LHCN-M2 (cell line): ENCODE data around the gene TMEM253. TPM values are rescaled to one million over a fixed set of nuclear protein-coding genes. Genes with fewer than 3 reads are reported as not detected.

Experiments used
- DNase-seq: peaks from one replicate; pipeline ENCODE4 v3.0.0-alpha.2; 2012; ENCODE audit warnings: low read depth
- total RNA-seq: library from RNA; depleted of rRNA; stranded (reverse); fragments of >200 nt; gene quantifications from 2 replicates; pipeline ENCODE4 v1.2.3, GENCODE V29; 2014

Gene TMEM253
- total RNA-seq, 1 experiment from 2014 or later = not detected

DNA sequence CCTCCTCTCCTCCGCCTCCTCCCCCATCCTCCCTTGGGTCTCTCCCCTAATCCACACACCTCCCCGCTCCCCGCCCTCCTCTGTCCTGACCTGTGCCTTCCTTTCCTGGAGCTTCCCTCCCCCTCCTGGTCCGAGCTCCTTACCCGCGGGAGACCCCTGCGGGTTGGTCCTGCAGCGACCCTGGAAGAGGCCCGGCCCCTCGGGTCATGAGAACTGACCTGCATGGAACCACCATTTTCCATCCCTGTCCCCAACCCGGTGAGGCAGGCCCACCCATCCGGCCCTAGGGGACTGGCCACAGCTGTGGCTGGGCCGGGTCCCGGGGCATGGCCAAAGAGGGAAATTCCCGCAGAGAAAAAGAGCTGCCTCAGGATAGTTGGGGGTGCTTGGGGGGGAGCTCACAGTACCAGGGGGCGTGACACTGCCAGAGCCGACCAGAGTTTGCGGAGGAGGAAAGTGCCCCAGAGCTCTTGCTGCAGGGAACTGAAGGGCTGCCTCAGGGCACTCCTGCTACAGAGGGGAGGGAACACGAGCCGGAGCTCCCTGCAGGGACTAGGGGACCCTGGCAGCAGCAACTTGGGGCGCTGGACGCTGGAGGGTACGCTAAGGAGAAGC lies 30.1 kb upstream of the TMEM253 start:
- peak; percentile 45 for DNase-seq

DNA sequence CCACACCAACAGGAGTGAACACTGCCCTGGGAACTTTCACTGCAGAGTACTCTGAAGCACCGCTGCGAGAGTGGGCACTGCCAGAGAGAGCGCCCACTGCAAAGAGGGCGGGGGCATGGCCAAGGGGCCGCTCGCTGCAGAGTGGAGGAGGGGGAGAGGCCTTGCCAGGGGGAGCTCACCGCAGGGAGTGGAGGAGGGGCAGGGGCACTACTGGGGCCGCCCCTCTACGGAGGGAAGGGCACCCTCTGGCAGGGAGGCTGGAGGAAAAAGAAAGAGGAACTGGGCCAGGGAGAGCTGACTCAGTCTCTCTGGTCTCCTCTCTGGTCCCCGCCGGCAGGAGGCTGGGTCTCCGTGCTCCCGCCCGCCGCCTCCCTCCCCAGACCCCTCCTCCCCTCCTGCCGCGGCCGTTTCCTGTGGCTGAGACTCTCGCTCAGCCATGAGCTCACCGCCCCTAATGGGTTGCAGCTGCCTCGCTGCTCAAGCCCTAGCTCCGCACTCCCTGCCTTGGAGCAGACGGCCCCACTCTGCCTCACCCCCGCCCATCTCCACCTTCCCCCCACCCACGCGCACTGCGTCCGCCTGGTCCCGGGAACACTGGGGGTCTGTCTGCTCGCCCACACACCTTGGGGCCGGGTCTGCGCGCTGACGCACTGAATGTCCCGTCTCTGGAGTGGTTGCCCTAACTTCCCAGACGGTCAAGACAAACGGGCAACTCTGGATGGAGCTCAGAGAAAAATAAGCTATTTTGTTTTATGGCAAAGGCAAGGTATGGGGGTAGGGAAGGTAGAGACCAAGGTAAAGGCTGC lies 29.4 kb upstream of the TMEM253 start:
- DNase-seq = peak; percentile 90

DNA sequence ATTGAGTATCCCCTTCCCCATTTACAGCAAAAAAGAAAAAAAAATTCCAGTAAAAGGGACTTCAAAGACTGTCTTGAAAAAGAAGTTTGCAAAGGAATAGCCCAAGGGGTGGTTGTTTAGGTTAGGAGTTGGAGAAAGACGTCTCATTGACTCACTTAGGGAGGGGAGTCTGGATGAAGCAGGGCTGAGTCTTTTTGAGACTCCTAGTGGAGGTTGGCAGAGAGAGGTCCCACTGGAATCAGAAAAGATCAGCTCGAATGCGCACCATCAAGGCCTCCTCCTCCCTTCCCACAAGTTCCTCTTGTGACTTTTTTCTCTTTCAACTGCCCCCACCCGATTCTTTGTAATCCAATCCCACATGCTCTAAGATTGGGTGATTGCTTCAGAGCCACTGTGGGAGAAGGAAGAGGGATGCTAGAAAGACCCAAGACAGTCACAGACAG lies 28.8 kb upstream of the TMEM253 start:
- peak; percentile 60 for DNase-seq

DNA sequence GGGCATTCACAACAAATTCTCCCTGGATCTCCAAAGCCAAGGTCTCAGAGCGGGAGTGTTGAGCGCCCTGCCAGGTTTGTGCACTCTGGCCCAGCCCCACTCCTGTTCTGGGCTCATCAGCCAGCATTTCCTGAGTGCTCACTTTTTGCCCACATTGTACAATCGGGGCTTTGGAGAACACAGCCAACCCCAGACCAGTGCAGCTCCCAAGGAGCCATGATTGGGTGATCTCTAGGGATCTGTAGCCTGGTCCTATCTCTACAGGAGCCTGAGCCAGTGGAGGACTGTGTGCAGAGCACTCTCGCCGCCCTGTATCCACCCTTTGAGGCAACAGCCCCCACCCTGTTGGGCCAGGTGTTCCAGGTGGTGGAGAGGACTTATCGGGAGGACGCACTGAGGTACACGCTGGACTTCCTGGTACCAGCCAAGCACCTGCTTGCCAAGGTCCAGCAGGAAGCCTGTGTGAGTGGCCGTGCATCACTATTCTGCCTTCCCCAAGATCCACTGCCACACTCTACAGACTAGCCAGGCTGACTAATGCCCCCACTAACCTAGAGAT lies 28.0 kb upstream of the TMEM253 start:
- DNase-seq = no peak

DNA sequence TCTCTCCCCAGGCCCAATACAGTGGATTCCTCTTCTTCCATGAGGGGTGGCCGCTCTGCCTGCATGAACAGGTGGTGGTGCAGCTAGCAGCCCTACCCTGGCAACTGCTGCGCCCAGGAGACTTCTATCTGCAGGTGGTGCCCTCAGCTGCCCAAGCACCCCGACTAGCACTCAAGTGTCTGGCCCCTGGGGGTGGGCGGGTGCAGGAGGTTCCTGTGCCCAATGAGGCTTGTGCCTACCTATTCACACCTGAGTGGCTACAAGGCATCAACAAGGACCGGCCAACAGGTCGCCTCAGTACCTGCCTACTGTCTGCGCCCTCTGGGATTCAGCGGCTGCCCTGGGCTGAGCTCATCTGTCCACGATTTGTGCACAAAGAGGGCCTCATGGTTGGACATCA lies 26.9 kb upstream of the TMEM253 start:
- DNase-seq = no peak

DNA sequence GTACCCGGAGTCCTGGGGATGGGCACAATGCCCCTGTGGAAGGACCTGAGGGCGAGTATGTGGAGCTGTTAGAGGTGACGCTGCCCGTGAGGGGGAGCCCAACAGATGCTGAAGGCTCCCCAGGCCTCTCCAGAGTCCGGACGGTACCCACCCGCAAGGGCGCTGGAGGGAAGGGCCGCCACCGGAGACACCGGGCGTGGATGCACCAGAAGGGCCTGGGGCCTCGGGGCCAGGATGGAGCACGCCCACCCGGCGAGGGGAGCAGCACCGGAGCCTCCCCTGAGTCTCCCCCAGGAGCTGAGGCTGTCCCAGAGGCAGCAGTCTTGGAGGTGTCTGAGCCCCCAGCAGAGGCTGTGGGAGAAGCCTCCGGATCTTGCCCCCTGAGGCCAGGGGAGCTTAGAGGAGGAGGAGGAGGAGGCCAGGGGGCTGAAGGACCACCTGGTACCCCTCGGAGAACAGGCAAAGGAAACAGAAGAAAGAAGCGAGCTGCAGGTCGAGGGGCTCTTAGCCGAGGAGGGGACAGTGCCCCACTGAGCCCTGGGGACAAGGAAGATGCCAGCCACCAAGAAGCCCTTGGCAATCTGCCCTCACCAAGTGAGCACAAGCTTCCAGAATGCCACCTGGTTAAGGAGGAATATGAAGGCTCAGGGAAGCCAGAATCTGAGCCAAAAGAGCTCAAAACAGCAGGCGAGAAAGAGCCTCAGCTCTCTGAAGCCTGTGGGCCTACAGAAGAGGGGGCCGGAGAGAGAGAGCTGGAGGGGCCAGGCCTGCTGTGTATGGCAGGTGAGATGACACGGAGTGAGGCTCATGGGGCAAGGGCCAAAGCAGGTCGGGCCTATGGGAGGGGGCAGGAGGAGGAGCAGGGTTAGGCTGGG lies 26.2 kb upstream of the TMEM253 start:
- DNase-seq = no peak

DNA sequence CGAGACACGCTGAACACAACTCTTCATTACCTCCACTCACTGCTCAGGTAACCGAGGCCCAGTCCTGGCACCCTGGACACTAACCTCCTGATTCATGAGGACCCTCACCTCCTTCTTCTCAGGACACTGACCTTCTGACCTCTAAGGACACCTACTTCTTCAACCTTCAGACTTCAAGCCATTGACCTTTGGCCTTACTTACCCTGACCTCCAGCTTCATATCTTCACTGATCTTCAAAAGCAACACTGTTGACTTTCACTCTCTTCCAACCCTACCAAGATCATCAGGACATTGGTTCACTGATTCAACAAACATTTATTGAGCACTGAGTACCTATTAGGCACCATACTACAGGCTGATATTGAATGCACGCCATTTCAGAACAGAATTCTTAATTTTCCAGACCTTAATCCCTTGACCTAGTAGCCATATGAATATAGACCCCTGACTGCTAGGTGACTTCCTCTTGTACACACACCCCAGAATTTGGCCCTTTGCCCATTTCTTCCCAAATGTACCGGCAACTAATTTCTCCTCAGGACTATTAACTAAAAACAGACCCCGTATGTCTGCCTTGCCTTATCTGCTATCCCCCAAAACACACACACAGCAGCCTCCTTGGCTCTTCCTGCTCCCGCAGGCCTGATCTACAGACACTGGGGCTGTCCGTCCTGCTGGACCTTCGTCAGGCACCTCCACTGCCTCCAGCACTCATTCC lies 25.0 kb upstream of the TMEM253 start:
- no peak for DNase-seq

DNA sequence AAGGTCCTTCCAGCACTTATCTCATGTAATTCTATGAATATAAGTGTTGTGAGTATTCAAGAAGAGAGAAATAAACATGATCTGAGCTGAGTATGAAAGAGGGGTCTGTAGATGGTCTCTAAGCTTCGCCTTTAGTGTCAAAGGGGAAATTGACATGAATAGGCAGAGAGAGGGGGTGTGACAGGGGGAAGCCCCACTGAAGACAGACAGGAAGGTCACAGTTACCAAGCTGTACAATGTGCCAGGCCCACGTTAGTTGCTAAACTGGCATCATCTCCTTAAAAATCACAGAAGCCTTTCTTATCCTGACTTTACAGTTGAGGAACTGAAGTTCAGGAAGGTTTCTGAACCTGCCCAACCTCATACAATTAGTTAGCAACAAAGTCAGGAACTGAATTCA lies 23.2 kb upstream of the TMEM253 start:
- no peak for DNase-seq

DNA sequence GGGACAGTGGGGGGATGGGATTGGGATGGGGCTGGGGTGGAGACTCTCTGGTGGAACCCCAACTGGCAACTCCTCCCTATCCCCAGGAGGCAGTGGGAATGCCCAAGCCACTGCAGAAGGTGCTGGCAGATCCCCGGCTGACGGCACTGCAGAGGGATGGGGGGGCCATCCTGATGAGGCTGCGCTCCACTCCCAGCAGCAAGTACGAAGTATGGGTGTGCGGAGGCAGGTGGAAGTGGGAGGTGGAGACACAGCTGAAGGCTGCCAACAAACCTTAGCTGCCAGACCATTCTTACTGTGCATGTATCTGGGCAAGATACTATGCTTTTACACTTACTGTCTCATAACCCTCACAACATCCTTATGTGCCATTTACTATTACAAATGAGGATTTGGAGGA lies 22.6 kb upstream of the TMEM253 start:
- DNase-seq = no peak

DNA sequence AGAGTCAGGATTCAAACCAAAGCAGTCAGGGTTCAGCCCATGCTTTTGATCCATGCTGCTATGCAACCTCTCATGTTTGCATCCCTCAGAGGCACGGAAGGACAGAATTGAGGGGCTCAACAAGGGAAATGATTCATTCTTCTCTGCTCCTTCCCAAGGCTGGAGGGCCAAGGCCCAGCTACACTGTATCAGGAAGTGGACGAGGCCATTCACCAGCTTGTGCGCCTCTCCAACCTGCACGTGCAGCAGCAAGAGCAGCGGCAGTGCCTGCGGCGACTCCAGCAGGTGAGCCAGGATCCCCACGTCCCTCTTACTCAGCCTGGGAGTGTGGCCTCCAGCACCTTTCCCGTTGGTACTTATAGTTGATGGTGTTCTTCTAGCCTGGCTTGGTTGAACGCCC lies 22.1 kb upstream of the TMEM253 start:
- no peak for DNase-seq

DNA sequence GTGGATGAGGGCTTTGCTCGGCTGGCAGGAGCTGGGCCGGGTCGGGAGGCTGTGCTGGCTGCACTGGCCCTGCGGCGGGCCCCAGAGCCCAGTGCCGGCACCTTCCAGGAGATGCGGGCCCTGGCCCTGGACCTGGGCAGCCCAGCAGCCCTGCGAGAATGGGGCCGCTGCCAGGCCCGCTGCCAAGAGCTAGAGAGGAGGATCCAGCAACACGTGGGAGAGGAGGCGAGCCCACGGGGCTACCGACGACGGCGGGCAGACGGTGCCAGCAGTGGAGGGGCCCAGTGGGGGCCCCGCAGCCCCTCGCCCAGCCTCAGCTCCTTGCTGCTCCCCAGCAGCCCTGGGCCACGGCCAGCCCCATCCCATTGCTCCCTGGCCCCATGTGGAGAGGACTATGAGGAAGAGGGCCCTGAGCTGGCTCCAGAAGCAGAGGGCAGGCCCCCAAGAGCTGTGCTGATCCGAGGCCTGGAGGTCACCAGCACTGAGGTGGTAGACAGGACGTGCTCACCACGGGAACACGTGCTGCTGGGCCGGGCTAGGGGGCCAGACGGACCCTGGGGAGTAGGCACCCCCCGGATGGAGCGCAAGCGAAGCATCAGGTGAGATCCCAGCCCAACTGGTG lies 19.2 kb upstream of the TMEM253 start:
- DNase-seq = no peak

DNA sequence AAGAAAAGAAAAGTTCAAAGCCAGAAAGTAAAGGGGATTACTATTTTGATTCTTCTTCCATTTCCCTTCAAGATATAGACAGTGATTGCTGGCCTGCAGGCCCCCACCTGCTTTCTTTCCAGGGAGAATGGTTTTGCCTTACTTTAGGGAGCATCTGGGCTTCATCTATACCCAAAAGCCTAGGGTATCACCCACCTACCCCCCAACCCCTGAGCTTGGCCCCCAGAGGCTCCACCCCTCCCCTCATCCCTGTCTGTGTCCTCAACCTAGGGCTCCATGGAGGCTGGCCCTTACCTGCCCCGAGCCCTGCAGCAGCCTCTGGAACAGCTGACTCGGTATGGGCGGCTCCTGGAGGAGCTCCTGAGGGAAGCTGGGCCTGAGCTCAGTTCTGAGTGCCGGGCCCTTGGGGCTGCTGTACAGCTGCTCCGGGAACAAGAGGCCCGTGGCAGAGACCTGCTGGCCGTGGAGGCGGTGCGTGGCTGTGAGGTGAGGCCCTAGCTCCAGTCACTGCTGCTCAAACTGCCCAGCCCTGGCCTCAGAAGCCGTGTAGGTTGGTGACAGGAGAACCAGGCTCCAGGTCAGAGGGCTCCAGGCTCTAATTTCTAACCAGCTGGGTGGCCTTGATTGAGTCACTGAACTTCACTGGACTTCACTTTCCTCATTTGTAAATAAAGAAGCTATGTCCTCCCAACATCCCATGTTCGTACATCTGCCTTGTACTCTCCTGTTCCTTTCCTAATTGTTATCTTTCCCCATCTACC lies 17.1 kb upstream of the TMEM253 start:
- DNase-seq = no peak

DNA sequence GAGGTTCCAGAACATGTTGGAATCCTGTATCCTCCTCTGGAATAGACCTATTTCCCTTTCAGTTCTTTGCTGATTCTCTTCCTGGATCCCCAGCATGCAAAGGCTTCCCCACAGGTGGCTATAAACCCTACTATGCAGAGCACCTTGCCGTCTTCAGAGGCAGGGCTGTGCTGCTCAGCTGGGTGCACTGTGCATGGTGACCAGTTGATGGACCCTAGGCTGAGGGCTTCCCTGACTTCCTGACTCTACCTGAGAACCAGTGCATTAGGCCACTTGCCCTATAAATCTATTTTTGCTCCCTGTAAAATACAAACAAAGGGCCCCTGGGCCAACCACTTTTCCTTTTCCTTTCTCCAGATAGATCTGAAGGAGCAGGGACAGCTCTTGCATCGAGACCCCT lies 16.5 kb upstream of the TMEM253 start:
- DNase-seq = no peak

DNA sequence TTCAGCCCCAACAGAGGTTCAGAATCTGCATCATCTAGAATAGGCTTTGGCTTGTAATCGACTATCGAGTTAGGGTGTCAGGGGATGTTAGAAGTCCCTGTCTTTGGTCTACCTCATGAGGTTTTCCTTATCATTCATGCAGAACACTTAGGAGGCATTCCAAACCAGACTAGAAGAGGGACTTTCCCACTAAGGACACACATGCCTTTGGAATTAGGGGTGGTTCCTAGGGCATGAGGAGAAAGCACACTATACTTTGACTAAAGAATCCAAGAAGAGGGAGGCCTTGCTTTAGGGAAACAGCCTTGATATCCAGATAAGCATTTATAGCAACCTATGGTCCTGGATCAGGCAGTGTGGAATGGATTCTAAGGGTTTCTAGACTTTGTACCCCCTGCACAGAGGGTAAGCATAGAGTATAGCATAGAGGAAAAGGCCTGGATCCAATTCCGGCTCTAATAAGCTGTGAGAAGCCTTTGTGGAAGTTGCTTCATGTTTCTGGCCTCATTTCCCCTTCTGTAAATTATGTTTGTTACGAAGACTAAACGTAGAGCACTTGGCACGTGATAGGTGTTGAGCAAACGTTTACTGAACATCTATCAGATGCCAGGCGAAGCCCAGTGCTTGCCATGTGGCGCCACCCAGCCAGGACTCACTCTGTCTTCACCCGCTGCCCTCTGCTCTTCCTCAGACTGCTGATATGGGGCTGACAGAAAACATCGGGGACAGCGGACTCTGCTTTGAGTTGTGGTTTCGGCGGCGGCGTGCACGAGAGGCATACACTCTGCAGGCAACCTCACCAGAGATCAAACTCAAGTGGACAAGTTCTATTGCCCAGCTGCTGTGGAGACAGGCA lies 15.6 kb upstream of the TMEM253 start:
- no peak for DNase-seq

DNA sequence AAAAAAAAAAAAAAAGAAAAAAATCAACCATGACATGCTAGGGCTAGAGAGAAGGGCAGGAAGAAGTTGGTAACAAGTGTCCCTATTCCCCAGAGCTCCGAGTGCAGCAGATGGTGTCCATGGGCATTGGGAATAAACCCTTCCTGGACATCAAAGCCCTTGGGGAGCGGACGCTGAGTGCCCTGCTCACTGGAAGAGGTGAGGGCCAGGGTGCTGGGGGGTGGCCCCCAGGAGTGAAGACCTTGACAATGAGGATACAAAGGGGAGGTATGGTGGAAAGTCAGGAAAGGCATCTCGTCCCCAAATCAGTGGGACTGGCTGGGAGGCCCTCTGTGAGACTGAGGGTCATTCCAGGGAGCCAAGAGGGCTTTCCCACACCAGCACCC lies 14.0 kb upstream of the TMEM253 start:
- DNase-seq = no peak

DNA sequence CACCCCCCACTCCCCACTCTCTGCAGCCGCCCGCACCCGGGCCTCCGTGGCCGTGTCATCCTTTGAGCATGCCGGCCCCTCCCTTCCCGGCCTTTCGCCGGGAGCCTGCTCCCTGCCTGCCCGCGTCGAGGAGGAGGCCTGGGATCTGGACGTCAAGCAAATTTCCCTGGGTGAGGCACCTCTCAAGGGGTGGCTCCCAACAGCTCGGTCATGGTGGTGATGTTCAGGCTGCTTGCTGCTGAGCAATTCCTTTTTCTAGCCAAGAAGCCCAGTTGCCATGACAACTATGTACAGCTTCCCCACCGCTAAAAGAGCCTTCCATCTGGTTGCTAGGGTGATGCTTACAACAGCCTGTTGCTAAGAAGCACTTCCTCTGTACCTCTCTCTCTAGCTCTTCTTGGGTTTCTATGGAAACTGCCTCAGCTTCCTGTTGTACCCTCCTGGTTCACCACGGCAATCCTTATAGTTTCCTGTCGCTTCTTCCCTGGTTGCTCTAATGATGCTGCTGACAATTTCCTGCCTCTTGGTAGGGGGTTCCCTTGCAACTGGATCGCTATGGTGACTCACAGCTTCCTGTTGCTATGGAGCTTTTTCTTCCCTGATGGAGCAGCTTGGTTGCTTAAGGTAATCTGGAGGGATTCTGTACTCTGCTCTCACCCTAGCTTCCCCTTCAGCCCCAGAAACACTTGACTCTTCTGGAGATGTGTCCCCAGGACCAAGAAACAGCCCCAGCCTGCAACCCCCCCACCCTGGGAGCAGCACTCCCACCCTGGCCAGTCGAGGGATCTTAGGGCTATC lies 13.4 kb upstream of the TMEM253 start:
- DNase-seq = peak; percentile 80

DNA sequence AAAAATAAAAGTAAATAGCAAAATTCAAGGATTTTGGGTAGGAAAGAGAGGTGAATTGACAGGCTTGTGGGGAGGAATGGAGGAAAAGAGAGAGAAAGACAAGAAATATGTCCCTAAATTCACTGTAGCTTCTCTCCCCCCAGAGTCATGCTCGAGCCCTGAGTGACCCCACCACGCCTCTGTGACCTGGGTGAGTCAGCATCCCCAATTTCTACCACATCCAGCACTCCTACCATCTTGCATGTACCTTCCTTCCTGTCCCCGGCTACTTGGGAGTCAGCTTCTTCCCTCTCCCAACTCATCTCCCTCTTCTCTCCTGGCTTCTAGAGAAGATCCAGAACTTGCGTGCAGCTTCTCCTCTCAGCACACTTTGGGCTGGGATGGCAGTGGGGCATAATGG lies 12.2 kb upstream of the TMEM253 start:
- DNase-seq = no peak

DNA sequence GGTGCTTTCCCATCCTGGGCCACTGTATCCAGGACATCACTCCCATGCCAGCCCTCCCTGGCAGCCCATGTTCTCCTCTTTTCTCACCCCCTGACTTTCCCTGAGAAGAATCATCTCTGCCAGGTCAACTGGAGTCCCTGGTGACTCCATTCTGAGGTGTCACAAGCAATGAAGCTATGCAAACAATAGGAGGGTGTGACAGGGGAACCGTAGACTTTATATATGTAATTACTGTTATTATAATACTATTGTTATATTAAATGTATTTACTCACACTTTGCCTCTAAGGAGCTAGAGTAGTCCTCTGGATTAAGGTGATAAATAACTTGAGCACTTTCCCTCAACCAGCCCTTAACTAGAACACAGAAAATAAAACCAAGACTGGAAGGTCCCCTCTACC lies 11.6 kb upstream of the TMEM253 start:
- DNase-seq = no peak

DNA sequence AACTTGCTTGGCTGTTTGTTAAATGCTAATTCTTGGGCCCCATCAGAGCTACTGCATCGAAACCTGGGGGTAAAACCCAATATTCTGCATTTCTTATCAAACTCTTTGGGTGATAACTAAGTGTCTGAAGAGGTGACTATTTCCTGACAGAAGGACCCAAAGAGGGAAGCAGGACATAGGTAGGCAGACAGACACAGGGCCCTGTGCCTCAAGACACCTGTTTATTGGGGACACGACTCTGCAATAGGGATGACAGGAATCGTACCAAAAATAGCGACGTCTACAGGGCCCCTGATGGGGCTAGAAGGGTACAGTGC lies 11.0 kb upstream of the TMEM253 start:
- DNase-seq = no peak
